ENCODE measurements around the gene PEAK3. TPM values are rescaled to one million over a fixed set of nuclear protein-coding genes. Genes with fewer than 3 reads are reported as not detected.

PEAK3 gene
- total RNA-seq, 1 donor from 2014 or later, result 0.77 TPM

DNA sequence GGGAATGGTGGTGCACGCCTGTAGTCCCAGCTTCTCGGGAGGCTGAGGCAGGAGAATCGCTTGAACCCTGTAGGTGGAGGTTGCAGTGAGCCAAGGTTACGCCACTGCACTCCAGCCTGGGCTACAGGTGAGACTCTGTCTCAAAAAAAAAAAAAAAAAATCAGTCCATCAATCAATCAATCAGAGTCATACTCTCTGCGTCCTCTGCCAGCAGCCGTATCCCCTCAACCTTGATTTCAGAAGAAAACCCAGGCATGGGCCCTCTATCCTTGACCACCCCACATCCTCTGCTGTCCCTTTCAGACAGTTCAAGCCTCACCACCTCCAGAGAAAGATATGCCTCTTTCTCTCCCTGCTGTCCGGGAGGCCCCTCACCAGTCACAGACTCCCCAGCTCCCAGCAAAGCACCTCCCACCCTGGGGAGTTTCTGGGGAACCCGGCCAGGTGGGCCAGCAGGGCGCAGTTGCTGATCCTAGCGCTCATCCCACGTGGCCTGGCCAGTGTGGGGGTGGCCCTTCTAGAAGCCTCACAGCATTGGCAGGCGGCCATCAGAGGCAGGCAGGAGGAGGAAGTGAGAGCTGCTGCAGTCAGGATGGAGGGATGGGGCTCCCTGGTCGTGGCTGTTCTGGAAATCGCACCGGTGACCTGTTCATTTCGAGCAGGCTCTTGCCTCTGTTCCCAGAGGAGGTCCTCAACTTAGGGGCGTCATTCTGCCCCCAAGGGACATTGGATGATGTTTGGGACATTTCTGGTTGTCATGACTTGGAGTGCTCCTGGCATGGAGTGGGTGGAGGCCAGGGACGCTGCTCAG lies 15.6 kb downstream of the PEAK3 start:
- Histone ChIP-seq H3K27ac (replicated peaks) (peak overlapping the region; percentile 34), H3K9me3 (replicated peaks) (no peaks in the 10 kb centered on the region), H3K4me3 (no peak overlapping the region), H3K27me3 (ENCODE audit: low read depth) (no peaks in the 10 kb centered on the region), H3K36me3 (peaks cover 4% of the 10 kb centered on the region), H3K4me1 (peaks cover 33% of the 10 kb centered on the region)
- TF ChIP-seq, protein P1, sequence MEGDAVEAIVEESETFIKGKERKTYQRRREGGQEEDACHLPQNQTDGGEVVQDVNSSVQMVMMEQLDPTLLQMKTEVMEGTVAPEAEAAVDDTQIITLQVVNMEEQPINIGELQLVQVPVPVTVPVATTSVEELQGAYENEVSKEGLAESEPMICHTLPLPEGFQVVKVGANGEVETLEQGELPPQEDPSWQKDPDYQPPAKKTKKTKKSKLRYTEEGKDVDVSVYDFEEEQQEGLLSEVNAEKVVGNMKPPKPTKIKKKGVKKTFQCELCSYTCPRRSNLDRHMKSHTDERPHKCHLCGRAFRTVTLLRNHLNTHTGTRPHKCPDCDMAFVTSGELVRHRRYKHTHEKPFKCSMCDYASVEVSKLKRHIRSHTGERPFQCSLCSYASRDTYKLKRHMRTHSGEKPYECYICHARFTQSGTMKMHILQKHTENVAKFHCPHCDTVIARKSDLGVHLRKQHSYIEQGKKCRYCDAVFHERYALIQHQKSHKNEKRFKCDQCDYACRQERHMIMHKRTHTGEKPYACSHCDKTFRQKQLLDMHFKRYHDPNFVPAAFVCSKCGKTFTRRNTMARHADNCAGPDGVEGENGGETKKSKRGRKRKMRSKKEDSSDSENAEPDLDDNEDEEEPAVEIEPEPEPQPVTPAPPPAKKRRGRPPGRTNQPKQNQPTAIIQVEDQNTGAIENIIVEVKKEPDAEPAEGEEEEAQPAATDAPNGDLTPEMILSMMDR (IDR thresholded peaks at IDR 0.05; ENCODE audit: borderline replicate concordance), result no peak
- intact Hi-C loops (cut with micrococcal nuclease), result no loop called here
- peak; percentile 89 for DNase-seq

DNA sequence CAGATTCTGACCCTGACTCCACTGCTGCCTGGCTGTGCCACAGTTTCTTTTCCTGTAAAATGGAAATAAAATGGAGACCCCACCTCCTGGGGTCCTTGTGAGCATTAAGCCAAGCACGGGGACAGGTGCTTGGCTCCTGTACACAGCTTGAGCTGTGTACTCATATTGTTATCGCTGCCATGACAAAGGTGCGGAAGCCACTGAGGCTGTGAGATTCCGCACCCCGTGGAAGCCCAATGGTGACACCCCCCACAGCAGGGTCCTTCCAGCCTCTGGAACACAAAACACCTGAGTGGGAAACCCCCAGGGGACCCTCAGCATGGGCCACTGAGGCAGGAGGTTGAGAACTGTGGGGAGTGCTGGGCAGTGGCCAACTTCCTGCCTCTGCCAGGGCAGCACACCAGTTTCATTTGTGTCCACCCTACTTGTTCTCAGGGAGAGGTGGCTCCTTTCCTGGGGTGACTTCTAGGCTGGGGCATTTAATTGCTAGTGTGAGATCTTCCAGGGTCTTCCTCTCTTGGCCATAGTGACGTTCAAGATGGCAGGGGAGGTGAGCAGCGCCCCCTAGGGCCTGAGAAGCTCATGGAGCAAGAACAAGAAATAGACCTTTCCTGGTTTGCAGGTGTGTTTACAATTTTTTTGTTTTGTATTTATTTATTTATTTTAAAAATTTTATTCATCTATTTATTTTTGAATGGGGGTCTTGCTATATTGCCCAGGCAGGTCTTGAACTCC lies 20.4 kb downstream of the PEAK3 start:
- Histone ChIP-seq H3K4me1 (peaks cover 4% of the 10 kb centered on the region), H3K9me3 (replicated peaks) (no peaks in the 10 kb centered on the region), H3K27ac (replicated peaks) (no peak overlapping the region), H3K27me3 (ENCODE audit: low read depth) (no peaks in the 10 kb centered on the region), H3K4me3 (no peak overlapping the region), H3K36me3 (no peaks in the 10 kb centered on the region)
- TF ChIP-seq, protein P1 (IDR thresholded peaks at IDR 0.05; ENCODE audit: borderline replicate concordance), result peak; percentile 65
- intact Hi-C loops (cut with micrococcal nuclease), result no loop called here
- no peak for DNase-seq

DNA sequence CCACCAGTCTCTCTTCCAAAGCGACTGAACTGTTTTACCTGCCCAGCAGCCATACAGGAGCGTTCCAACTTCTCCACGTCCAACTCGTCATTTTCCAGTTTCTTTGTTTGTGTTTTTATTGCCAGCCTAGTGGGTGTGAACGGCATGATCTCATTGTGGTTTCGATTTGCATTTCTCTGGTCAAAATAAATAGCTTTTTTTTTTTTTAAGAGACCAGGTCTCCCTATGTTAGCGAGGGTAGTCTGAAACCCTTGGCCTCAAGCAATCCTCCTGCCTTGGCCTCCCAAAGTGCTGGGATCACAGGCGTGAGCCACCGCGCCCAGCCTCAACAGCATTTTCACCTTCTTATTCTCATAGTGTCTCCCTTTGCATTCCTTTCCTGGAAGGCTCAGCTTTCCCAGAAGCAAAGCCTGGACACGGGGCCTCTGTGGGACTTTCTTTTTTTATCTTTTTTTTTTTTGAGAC lies 21.6 kb downstream of the PEAK3 start:
- intact Hi-C loops (cut with micrococcal nuclease), result no loop called here
- no peaks in the 10 kb centered on the region for H3K9me3 ChIP-seq (replicated peaks)
- no peak overlapping the region for H3K4me3 ChIP-seq
- H3K4me1 ChIP-seq, result no peaks in the 10 kb centered on the region
- no peak overlapping the region for H3K27ac ChIP-seq (replicated peaks)
- no peaks in the 10 kb centered on the region for H3K36me3 ChIP-seq
- no peak for DNase-seq
- TF ChIP-seq, protein P1 (IDR thresholded peaks at IDR 0.05; ENCODE audit: borderline replicate concordance), result no peak
- H3K27me3 ChIP-seq (ENCODE audit: low read depth), result peaks cover 8% of the 10 kb centered on the region

DNA sequence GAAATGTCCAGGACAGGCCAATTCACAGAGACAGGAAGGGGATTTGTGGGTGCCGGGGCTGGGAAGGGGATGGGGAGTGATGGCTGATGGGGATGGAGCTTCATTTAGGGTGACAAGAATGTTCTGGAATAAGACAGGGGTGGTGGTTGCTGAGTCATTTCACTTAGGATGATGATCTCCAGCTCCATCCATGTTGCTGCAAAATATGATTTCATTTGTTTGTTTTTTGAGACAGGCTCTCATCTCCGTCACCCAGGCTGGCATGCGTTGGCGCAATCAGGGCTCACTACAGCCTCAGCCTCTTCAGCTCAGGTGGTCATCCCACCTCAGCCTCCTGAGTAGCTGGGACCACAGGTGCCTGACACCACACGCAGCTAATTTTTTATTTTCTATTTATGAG lies 22.6 kb downstream of the PEAK3 start:
- Histone ChIP-seq H3K4me3 (no peak overlapping the region), H3K27me3 (ENCODE audit: low read depth) (peaks cover 18% of the 10 kb centered on the region), H3K9me3 (replicated peaks) (no peaks in the 10 kb centered on the region), H3K36me3 (no peaks in the 10 kb centered on the region), H3K4me1 (no peaks in the 10 kb centered on the region), H3K27ac (replicated peaks) (no peak overlapping the region)
- no peak for DNase-seq
- TF ChIP-seq, protein P1 (IDR thresholded peaks at IDR 0.05; ENCODE audit: borderline replicate concordance), result no peak
- intact Hi-C loops (cut with micrococcal nuclease), result no loop called here

DNA sequence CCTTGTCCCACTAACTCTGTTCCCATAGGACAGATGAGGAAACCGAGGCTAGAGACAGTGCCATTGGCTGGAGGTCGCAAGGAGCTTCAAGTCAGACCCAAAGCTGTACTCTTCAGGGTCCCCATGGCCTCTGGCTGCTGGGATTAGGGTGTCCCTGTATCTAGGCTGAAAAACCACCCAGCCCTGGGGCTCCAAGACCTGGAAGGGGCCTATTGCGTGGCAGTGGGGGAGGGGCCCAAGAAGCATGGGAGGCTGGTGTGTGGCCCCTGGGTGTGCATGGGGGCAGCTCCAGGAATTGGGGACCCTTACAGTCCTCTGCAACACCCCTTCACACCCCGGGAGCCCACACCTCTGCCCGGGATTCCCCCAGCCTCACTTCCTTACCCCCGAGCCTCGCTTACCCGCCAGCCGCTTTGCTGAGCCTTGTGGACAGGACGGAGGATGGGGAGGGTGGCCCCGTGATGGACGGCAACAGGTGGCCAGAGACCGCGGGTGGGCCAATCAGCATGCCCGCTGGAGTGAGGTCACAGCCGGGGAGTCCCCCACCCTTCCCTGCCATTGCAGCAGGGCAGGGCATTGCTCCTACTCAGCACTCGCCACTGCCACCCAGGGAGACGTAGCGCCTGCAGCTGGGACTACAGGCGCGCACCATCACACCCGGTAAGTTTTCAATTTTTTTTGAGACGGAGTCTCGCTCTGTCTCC lies 25.8 kb downstream of the PEAK3 start, which contains the start of gene JSRP1:
Gene JSRP1 (minus strand): TSS at position 436 of the 704 bp plus-strand sequence. CDS start 1,103 bp downstream, outside the sequence.
- peaks cover 50% of the 10 kb centered on the region for H3K27me3 ChIP-seq (ENCODE audit: low read depth)
- H3K27ac ChIP-seq (replicated peaks), result no peak within 1 kb of the TSS
- H3K36me3 ChIP-seq, result no peaks in the 10 kb centered on the region
- no peaks in the 10 kb centered on the region for H3K9me3 ChIP-seq (replicated peaks)
- TF ChIP-seq, protein P1 (IDR thresholded peaks at IDR 0.05; ENCODE audit: borderline replicate concordance), result no peak
- DNase-seq, result no peak
- H3K4me1 ChIP-seq, result peaks cover 29% of the 10 kb centered on the region
- H3K4me3 ChIP-seq, result no peak within 1 kb of the TSS
- intact Hi-C loops (cut with micrococcal nuclease), result no loop called here

All from left ventricle myocardium inferior (tissue), 1 donor.